K562 (cell line): ENCODE data around the gene FGFR4. TPM values are rescaled to one million over a fixed set of nuclear protein-coding genes. Genes with fewer than 3 reads are reported as not detected.

Source experiments
- GABPB1 ChIP-seq: sonication (generic); formaldehyde crosslinking; IDR thresholded peaks from 2 replicates; pipeline ENCODE4 v1.8.0; 2022; ENCODE audit warnings: mild to moderate bottlenecking, missing genetic modification reagents
- GABPB2 ChIP-seq: fragments of 250-450 bp; sonication (Bioruptor Pico); conservative IDR thresholded peaks from 2 replicates; pipeline ENCODE4 v1.5.1; 2021; ENCODE audit warnings: mild to moderate bottlenecking
- SMAD4 ChIP-seq: fragments of 250-450 bp; sonication (Bioruptor Pico); conservative IDR thresholded peaks from 2 replicates; pipeline ENCODE4 v1.8.0; 2021; ENCODE audit warnings: inconsistent platforms, mild to moderate bottlenecking, moderate library complexity
- SUPT5H ChIP-seq: fragments of 450-650 bp; IDR thresholded peaks from 2 replicates; pipeline ENCODE4 v1.6.1; 2016
- ZNF134 ChIP-seq: fragments of 250-450 bp; sonication (Bioruptor Pico); conservative IDR thresholded peaks from 2 replicates; pipeline ENCODE4 v1.4.0; 2020
- ZNF212 ChIP-seq: fragments of 450-650 bp; formaldehyde crosslinking; IDR thresholded peaks from 2 replicates; pipeline ENCODE4 v1.4.0; 2020; ENCODE audit warnings: mild to moderate bottlenecking
- polyA plus RNA-seq, 8 experiments: library from polyadenylated mRNA; depleted of rRNA in 4 of 8; stranded (reverse) in 5 of 8; unstranded in 3 of 8; fragments of >200 nt; fragmentation: Nextera tagmentation in 2 of 8; fragmentation: Illumina TruSeq in 1 of 8; extraction: Ambion mirVana in 2 of 8; extraction: Trizol in 1 of 8; gene quantifications; 2 replicates each; pipeline versions ENCODE4 v1.2.1 to v1.2.3, GENCODE V29; 2011 to 2014; ENCODE audit warnings: inconsistent platforms in 1 of 8, missing spikeins in 1 of 8
- total RNA-seq, 7 experiments: library from RNA; depleted of rRNA in 6 of 7; stranded (reverse); fragments of >200 nt in 6 of 7; fragmentation: Illumina TruSeq in 2 of 7; extraction: Trizol in 2 of 7; gene quantifications; 2 replicates each; pipeline versions ENCODE4 v1.2.1 to v1.2.3, GENCODE V29; 2011 to 2021; ENCODE audit warnings: low replicate concordance in 1 of 7
- TF ChIP-seq, protein P1 (sequence below): fragments of 250-450 bp; sonication (Bioruptor Pico); IDR thresholded peaks from 2 replicates; pipeline ENCODE4 v1.5.0; 2021; ENCODE audit warnings: mild to moderate bottlenecking, moderate library complexity
- TF ChIP-seq, protein P2 (sequence below): fragments of 450-650 bp; IDR thresholded peaks from 2 replicates; pipeline ENCODE4 v1.7.0; 2016; ENCODE audit warnings: borderline replicate concordance

Gene FGFR4
- total and polyA plus RNA-seq, 9 of the 15 experiments (the other 6 are each of a cell fraction or from before 2014, with no cell fraction given): 0.76 to 35.4 (median 7.5) TPM

DNA sequence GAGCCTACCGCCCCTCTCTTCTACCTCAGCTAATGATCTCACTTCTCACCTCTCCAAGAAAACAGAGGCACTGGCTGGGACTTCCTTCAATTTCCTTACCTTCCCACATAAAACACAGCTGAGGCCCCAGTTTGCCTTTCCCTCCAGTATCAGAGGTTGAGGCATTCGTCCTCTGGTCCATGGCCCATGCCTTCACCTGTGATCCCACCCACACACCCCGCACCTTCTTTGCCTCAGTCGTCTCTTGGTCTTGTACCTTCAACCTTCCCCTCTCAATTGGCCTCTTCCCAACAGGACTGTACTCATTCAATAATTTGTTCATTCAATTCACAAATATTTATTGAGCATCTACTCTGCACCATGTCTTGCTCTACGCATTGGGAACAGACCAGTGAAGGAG lies 35.9 kb downstream of the FGFR4 start (continued):
- no peak for TF ChIP-seq ZNF134 (CRISPR knock-in tag)
- no peak for TF ChIP-seq GABPB2 (CRISPR knock-in tag)
- TF ChIP-seq, protein P1, sequence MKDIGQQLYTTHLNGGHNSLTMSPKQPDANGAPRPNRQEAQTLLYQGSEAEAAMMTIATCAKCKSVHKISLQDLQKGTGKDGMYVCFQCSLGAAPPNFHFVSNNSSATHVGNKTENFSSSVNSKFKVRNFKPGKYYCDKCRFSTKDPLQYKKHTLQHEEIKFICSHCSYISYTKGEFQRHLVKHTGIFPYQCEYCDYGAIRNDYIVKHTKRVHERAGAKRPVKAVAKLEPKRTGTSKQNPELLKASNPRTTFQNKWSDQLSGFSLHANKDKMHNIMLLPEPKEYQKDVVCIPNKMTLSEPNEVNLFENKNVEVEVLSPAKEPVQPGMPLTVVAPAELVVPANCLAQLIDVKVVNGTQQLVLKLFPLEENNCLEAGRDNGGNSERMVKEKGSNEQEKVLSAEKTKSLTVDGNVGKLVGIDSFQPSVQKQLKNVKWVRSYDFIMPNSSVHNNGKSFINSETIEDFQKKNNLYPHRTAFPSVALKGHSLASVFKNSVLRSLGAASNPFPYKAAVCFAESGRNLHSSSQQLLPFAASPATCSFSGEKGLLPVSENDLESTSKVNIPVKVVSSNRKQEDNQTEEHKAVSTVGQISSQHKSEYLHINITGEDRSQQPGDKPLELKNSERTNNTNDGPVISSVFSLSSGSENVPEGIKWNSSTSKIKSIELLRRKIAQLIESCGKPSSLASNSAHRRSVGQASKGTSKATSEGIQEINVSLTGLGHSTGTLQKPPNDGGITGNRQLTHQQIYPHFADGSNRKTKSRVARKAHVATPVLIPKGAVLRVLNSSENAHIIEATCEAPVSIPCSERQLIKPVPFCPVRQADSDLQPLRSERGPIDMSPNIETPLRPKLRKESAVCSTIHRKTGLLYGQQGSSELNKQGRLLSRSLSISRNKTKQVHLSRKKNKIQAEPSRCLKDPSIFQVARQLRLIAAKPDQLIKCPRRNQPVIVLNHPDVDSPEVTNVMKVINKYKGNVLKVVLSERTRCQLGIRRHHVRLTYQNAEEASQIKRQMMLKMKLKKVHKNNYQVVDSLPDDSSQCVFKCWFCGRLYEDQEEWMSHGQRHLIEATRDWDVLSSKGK (CRISPR knock-in tag): no peak
- TF ChIP-seq SUPT5H: no peak
- TF ChIP-seq, protein P2, sequence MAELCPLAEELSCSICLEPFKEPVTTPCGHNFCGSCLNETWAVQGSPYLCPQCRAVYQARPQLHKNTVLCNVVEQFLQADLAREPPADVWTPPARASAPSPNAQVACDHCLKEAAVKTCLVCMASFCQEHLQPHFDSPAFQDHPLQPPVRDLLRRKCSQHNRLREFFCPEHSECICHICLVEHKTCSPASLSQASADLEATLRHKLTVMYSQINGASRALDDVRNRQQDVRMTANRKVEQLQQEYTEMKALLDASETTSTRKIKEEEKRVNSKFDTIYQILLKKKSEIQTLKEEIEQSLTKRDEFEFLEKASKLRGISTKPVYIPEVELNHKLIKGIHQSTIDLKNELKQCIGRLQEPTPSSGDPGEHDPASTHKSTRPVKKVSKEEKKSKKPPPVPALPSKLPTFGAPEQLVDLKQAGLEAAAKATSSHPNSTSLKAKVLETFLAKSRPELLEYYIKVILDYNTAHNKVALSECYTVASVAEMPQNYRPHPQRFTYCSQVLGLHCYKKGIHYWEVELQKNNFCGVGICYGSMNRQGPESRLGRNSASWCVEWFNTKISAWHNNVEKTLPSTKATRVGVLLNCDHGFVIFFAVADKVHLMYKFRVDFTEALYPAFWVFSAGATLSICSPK: no peak
- TF ChIP-seq GABPB1 (CRISPR knock-in tag): no peak
- no peak for TF ChIP-seq SMAD4 (CRISPR knock-in tag)
- TF ChIP-seq ZNF212 (CRISPR knock-in tag): no peak
